ENCODE data around the gene KRTAP6-2. TPM values are rescaled to one million over a fixed set of nuclear protein-coding genes. Genes with fewer than 3 reads are reported as not detected.

The KRTAP6-2 gene
- total RNA-seq, 1 experiment from 2014 or later, result not detected

GRCh38 chr21:30616125-30616524, 17.4 kb upstream of the KRTAP6-2 start, which contains the start of gene KRTAP20-1:
TSS of gene KRTAP20-1 (plus strand) at chr21:30616425. CDS start at chr21:30616455, 30 bp downstream.
- H3K9me2 ChIP-seq (ENCODE audit: insufficient read depth), result no peaks in the 10 kb centered on the region
- no peak within 1 kb of the TSS for H3K27ac ChIP-seq (ENCODE audit: low read depth, low read length)
- H2AFZ ChIP-seq (ENCODE audit: low read depth, low read length, poor library complexity, severe bottlenecking), result no peak within 1 kb of the TSS
- H3K4me3 ChIP-seq (replicated peaks in 1 of 2; ENCODE audit: low read depth in 1 of 2, low read length in 2 of 2), result no peak within 1 kb of the TSS
- no peak for TF ChIP-seq ZNF274 (IDR thresholded peaks at IDR 0.05; ENCODE audit: low read depth, low read length)
- TF ChIP-seq FOSL1 (IDR thresholded peaks at IDR 0.05; ENCODE audit: low read depth), result no peak
- no peak for TF ChIP-seq TCF7L2 (IDR thresholded peaks at IDR 0.05; ENCODE audit: borderline replicate concordance, extremely low read depth, insufficient read depth, insufficient read length)
- no peak for TF ChIP-seq SRF (IDR thresholded peaks at IDR 0.05; ENCODE audit: low read depth)
- no peak for TF ChIP-seq POLR2AphosphoS5 (IDR thresholded peaks at IDR 0.05; ENCODE audit: low read depth, low read length)
- TF ChIP-seq ZFX (IDR thresholded peaks at IDR 0.05), result no peak
- TF ChIP-seq ELF1 (IDR thresholded peaks at IDR 0.05; ENCODE audit: borderline replicate concordance, low read depth), result no peak
- no peak for TF ChIP-seq ATF3 (IDR thresholded peaks at IDR 0.05)
- TF ChIP-seq EZH2 (IDR thresholded peaks at IDR 0.05), result no peak
- no peak for TF ChIP-seq RAD21 (IDR thresholded peaks at IDR 0.05; ENCODE audit: low read depth)
- no peak for TF ChIP-seq EZH2phosphoT487 (IDR thresholded peaks at IDR 0.05; ENCODE audit: borderline replicate concordance)
- TF ChIP-seq SP1 (IDR thresholded peaks at IDR 0.05; ENCODE audit: low read depth), result no peak
- TF ChIP-seq CBX3 (IDR thresholded peaks at IDR 0.05; ENCODE audit: low read depth), result no peak
- no peak for TF ChIP-seq SIN3A (IDR thresholded peaks at IDR 0.05; ENCODE audit: low read depth)
- TF ChIP-seq POLR2A (IDR thresholded peaks at IDR 0.05; ENCODE audit: borderline replicate concordance, extremely low read depth, insufficient read depth, insufficient read length), result no peak
- TF ChIP-seq YY1 (IDR thresholded peaks at IDR 0.05; ENCODE audit: extremely low read depth, insufficient replicate concordance, low read depth, low read length), result no peak
- TF ChIP-seq REST (IDR thresholded peaks at IDR 0.05; ENCODE audit: low read depth), result no peak
- TF ChIP-seq MAX (IDR thresholded peaks at IDR 0.05), result no peak
- TF ChIP-seq CTCF (IDR thresholded peaks at IDR 0.05 in 2 of 3, conservative IDR thresholded peaks at IDR 0.05 in 1 of 3; ENCODE audit: borderline replicate concordance in 1 of 3, insufficient read depth in 1 of 3, low read depth in 2 of 3, low read length in 2 of 3), result no peak
- ATAC-seq, result no peak
- intact Hi-C loops (cut with micrococcal nuclease), result no loop called here
- H3K4me2 ChIP-seq (ENCODE audit: low read length), result no peak within 1 kb of the TSS
- peaks cover 13 to 20% of the 10 kb centered on the region in 2 experiments; a peak in 2 of 4 replicates for H3K9me3 ChIP-seq (ENCODE audit: control insufficient read depth in 1 of 2, insufficient read depth in 1 of 2, low read depth in 1 of 2, low read length in 2 of 2)
- H3K9ac ChIP-seq (ENCODE audit: low read length), result no peak within 1 kb of the TSS
- RAD21 ChIA-PET (ENCODE audit: low non-redundant PET in 1 of 2, low total read pairs in 2 of 2, uncharacterized antibody in 2 of 2, unreplicated experiment in 2 of 2), result no interaction called here
- H3K27me3 ChIP-seq (ENCODE audit: insufficient read depth, low read length), result no peaks in the 10 kb centered on the region
- H3K4me1 ChIP-seq (ENCODE audit: control insufficient read depth in 1 of 2, insufficient read depth in 2 of 2, low read length in 2 of 2), result no peaks in the 10 kb centered on the region
- H3K36me3 ChIP-seq (ENCODE audit: control insufficient read depth in 1 of 2, insufficient read depth in 2 of 2, low read length in 2 of 2), result no peaks in the 10 kb centered on the region
- H3K79me2 ChIP-seq (ENCODE audit: insufficient read depth, low read length), result no peaks in the 10 kb centered on the region
- CTCF ChIA-PET, result no interaction called here
- no peaks in the 10 kb centered on the region for H4K20me1 ChIP-seq (ENCODE audit: insufficient read depth)
- POLR2A ChIA-PET, result no interaction called here
- DNase-seq (ENCODE audit: low read depth, low spot score), result no peak
- no TSS peak for BruUV-seq (replicated peaks)

Measured in HCT116 (cell line).